GM23338 (cell line): Measurements from ENCODE around the gene TRPC4.

Experiments
- CTCF ChIP-seq, 2 experiments: fragments of 200-600 bp in 1 of 2; sonication (generic) in 1 of 2; conservative IDR thresholded peaks; 2 replicates each; pipeline versions ENCODE4 v1.5.1 to v1.6.1; 2016 to 2017; ENCODE audit warnings: antibody characterized with exemption in 2 of 2, low read depth in 2 of 2, mild to moderate bottlenecking in 2 of 2, moderate library complexity in 1 of 2
- EZH2phosphoT487 ChIP-seq: fragments of 200-600 bp; sonication (generic); IDR thresholded peaks from one replicate; pipeline ENCODE4 v1.8.1; 2018; ENCODE audit warnings: antibody characterized with exemption; ENCODE audit not compliant: unreplicated experiment
- POLR2AphosphoS5 ChIP-seq: IDR thresholded peaks from 2 replicates; pipeline ENCODE4 v1.6.1; 2016; ENCODE audit warnings: antibody characterized with exemption, low read depth
- ZNF114 ChIP-seq: fragments of 250-450 bp; sonication (Bioruptor Pico); IDR thresholded peaks from 2 replicates; pipeline ENCODE4 v1.5.0; 2020; ENCODE audit warnings: mild to moderate bottlenecking, moderate library complexity
- ZNF331 ChIP-seq: fragments of 250-450 bp; sonication (Bioruptor Pico); IDR thresholded peaks from 2 replicates; pipeline ENCODE4 v1.5.0; 2020; ENCODE audit warnings: low read depth, mild to moderate bottlenecking, moderate library complexity

- TF ChIP-seq EZH2phosphoT487 (no peak), ZNF331 (no peak), CTCF (conservative IDR thresholded peaks at IDR 0.05; ENCODE audit: low read depth in 2 of 2) (no peak), ZNF114 (CRISPR knock-in tag) (no peak), POLR2AphosphoS5 (no peak)
These were observed 71.9 kb downstream of the TRPC4 start for GRCh38 chr13:37797631-37798030.
